Hepatocyte (in vitro differentiated cells): ENCODE data around the gene LMBR1L. TPM values are rescaled to one million over a fixed set of nuclear protein-coding genes. Genes with fewer than 3 reads are reported as not detected.

ENCODE experiments used
- DNase-seq: peaks from one replicate; pipeline ENCODE4 v3.0.0-alpha.2; 2016; ENCODE audit warnings: low spot score
- H2AFZ ChIP-seq: fragments of 200-600 bp; sonication (generic); 2 replicates; pipeline ENCODE4 v1.6.0; 2016; ENCODE audit warnings: antibody characterized with exemption, mild to moderate bottlenecking
- H3K27ac ChIP-seq: fragments of 200-600 bp; sonication (generic); 2 replicates; pipeline ENCODE4 v1.5.1; 2016; ENCODE audit warnings: mild to moderate bottlenecking
- H3K27me3 ChIP-seq: fragments of 200-600 bp; sonication (generic); 2 replicates; pipeline ENCODE4 v1.6.1; 2016
- H3K36me3 ChIP-seq: fragments of 200-600 bp; sonication (generic); replicated peaks from 2 replicates; pipeline ENCODE4 v1.5.1; 2016; ENCODE audit warnings: low read depth; ENCODE audit not compliant: insufficient read depth
- H3K4me1 ChIP-seq: fragments of 200-600 bp; sonication (generic); 2 replicates; pipeline ENCODE4 v1.5.1; 2016; ENCODE audit warnings: mild to moderate bottlenecking, moderate library complexity; ENCODE audit not compliant: insufficient read depth
- H3K4me2 ChIP-seq: fragments of 200-600 bp; sonication (generic); 2 replicates; pipeline ENCODE4 v1.6.0; 2016
- H3K4me3 ChIP-seq: fragments of 200-600 bp; sonication (generic); 2 replicates; pipeline ENCODE4 v1.5.1; 2016; ENCODE audit warnings: mild to moderate bottlenecking
- H3K79me2 ChIP-seq: fragments of 200-600 bp; sonication (generic); 2 replicates; pipeline ENCODE4 v1.6.0; 2017; ENCODE audit warnings: mild to moderate bottlenecking
- H3K9me2 ChIP-seq: fragments of 200-600 bp; sonication (generic); replicated peaks from 2 replicates; pipeline ENCODE4 v1.6.0; 2017; ENCODE audit warnings: mild to moderate bottlenecking; ENCODE audit not compliant: insufficient read depth
- H3K9me3 ChIP-seq: fragments of 200-600 bp; sonication (generic); 2 replicates; pipeline ENCODE4 v1.5.1; 2016; ENCODE audit warnings: low read depth, mild to moderate bottlenecking
- H4K20me1 ChIP-seq: fragments of 200-600 bp; sonication (generic); 2 replicates; pipeline ENCODE4 v1.6.0; 2016; ENCODE audit warnings: mild to moderate bottlenecking; ENCODE audit not compliant: insufficient read depth, poor library complexity, severe bottlenecking
- EZH2 ChIP-seq: fragments of 200-600 bp; sonication (generic); IDR thresholded peaks from 2 replicates; pipeline ENCODE4 v1.6.1; 2016; ENCODE audit warnings: antibody characterized with exemption, mild to moderate bottlenecking, borderline replicate concordance
- EZH2phosphoT487 ChIP-seq: fragments of 200-600 bp; sonication (generic); IDR thresholded peaks from one replicate; pipeline ENCODE4 v1.6.1; 2018; ENCODE audit warnings: antibody characterized with exemption, mild to moderate bottlenecking, low read depth, moderate library complexity; ENCODE audit not compliant: unreplicated experiment, severe bottlenecking
- WGBS: methylation state at CpG from one replicate; pipeline ENCODE4 v1.1.6; 2016; ENCODE audit warnings: low lambda C conversion rate; ENCODE audit errors: missing lambda C conversion rate; 5-methylcytosine and 5-hydroxymethylcytosine counted together
- polyA plus RNA-seq: library from polyadenylated mRNA; unstranded; fragments of >200 nt; fragmentation: Nextera tagmentation; extraction: Ambion mirVana; gene quantifications from 2 replicates; pipeline ENCODE4 v1.2.1, GENCODE V29; 2016
- total RNA-seq: library from RNA; depleted of rRNA; stranded (reverse); fragments of >200 nt; gene quantifications from 2 replicates; pipeline ENCODE4 v1.2.3, GENCODE V29; 2014
- TF ChIP-seq, protein P1 (sequence below): fragments of 200-600 bp; sonication (generic); IDR thresholded peaks from 2 replicates; pipeline ENCODE4 v1.5.1; 2016; ENCODE audit warnings: antibody characterized with exemption, mild to moderate bottlenecking; ENCODE audit not compliant: poor library complexity

The LMBR1L gene
- total and polyA plus RNA-seq, 2 experiments from 2014 or later: 33.3 to 74.1 TPM

DNA sequence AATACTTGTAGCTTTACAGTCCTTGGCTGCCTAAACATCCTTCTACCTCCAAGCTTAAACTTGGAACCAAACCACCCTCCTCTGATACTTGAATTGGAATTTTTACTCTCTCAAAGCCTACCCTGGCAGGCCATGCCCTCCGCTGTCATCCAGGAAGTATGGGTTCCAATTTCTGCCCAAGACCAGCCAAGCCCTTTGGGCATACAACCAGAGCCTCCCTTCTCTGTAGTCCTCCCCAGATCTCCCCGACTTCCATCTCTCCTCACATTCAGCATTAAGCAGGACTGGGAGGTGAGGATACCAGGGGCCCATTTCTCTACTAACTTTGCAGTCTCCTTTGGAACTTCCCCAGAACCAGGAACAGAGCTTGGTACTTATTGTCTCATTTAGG, 15.7 kb downstream of the LMBR1L start:
- H2AFZ ChIP-seq: no peak overlapping the region
- no peak for DNase-seq
- TF ChIP-seq, protein P1, sequence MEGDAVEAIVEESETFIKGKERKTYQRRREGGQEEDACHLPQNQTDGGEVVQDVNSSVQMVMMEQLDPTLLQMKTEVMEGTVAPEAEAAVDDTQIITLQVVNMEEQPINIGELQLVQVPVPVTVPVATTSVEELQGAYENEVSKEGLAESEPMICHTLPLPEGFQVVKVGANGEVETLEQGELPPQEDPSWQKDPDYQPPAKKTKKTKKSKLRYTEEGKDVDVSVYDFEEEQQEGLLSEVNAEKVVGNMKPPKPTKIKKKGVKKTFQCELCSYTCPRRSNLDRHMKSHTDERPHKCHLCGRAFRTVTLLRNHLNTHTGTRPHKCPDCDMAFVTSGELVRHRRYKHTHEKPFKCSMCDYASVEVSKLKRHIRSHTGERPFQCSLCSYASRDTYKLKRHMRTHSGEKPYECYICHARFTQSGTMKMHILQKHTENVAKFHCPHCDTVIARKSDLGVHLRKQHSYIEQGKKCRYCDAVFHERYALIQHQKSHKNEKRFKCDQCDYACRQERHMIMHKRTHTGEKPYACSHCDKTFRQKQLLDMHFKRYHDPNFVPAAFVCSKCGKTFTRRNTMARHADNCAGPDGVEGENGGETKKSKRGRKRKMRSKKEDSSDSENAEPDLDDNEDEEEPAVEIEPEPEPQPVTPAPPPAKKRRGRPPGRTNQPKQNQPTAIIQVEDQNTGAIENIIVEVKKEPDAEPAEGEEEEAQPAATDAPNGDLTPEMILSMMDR: no peak
- TF ChIP-seq EZH2phosphoT487 (no peak), EZH2 (no peak)
- H3K9me3 ChIP-seq: no peaks in the 10 kb centered on the region
- H3K4me2 ChIP-seq: peak overlapping the region; percentile 66
- H3K27me3 ChIP-seq: peaks cover 58% of the 10 kb centered on the region
- no peaks in the 10 kb centered on the region for H3K79me2 ChIP-seq
- H3K9me2 ChIP-seq: no peaks in the 10 kb centered on the region
- no peaks in the 10 kb centered on the region for H4K20me1 ChIP-seq
- no peaks in the 10 kb centered on the region for H3K36me3 ChIP-seq
- no peak overlapping the region for H3K27ac ChIP-seq
- 64% methylated on average over 2 of the region's 2 CpGs for WGBS
- H3K4me1 ChIP-seq: peaks cover 10% of the 10 kb centered on the region
- no peak overlapping the region for H3K4me3 ChIP-seq

DNA sequence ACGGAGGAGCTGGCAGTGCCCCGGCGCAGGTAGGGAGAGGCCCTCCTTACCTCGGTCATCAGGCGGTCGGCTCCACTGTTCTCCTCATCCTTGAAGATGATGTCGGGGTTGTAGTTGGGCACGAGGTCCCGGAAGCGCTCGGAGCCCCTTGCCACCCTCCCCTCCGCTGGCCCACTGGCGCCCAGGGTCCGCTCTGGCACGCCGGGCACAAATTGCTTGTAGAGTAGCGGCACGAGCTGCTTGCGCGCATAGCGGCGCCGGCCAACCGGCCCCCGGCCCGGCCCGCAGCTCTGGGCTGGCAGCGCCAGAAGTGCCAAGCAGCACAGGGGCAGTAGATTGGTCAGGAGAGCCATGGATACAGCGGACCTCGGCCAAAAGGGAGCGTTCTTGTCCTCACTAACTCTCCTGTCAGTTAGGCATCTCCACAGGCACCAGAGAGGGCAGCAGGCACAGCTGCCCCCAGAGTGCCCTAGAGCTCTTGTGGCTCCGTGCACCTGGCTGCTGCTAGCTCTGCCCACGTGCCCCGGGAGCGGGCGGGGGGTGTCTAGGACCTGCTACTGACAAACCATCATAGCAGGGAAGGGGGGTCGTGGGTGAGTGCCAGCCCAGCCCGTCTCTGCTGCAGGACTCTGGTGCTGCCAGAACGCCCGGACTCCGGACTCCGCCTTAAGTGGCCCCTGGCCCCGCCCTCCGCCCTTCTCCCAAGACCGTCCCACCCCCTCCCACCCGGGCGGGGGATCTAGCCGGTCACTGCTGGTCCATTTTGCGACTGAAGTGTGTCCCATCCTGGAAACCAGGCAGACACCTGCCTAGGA, 16.3 kb downstream of the LMBR1L start, which contains the start of gene DHH:
DHH (minus strand) TSS at position 642 of the 815 bp plus-strand sequence; CDS start at position 353, 289 bp downstream.
- H3K4me3 ChIP-seq: no peak within 1 kb of the TSS
- H3K79me2 ChIP-seq: no peaks in the 10 kb centered on the region
- TF ChIP-seq EZH2: peak; percentile 66
- TF ChIP-seq, protein P1: no peak
- H3K36me3 ChIP-seq: no peaks in the 10 kb centered on the region
- H3K9me2 ChIP-seq: no peaks in the 10 kb centered on the region
- no peak within 1 kb of the TSS for H3K27ac ChIP-seq
- peak; percentile 51 for DNase-seq
- peak within 1 kb of the TSS; percentile 66 for H3K4me2 ChIP-seq
- WGBS: 39% methylated on average over 36 of the region's 49 CpGs
- no peak within 1 kb of the TSS for H2AFZ ChIP-seq
- peaks cover 64% of the 10 kb centered on the region for H3K27me3 ChIP-seq
- peaks cover 10% of the 10 kb centered on the region for H3K4me1 ChIP-seq
- H3K9me3 ChIP-seq: no peaks in the 10 kb centered on the region
- no peaks in the 10 kb centered on the region for H4K20me1 ChIP-seq

DNA sequence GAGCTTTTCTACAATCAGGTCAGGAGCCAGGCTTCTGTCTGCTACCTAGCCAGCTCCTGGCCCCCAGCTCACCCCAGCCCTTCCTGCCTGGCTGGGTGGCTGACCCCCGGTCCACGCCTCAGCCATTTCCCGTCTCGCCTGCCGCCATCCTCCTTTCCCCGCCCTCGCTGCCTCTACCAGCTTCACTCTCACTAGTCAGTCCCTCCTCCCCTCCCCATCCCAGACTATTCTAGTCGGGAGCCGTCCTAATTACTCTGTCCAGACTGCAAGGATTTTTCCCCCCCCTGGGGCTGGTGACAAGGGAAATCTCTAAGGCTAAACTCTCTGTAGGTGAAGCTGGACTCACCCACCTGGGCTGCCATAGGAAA, 16.9 kb downstream of the LMBR1L start:
- Histone ChIP-seq H3K4me2 (peak overlapping the region; percentile 66), H3K79me2 (no peaks in the 10 kb centered on the region), H3K27me3 (peaks cover 70% of the 10 kb centered on the region), H3K9me2 (no peaks in the 10 kb centered on the region), H3K36me3 (no peaks in the 10 kb centered on the region), H3K9me3 (no peaks in the 10 kb centered on the region), H4K20me1 (no peaks in the 10 kb centered on the region), H3K27ac (no peak overlapping the region), H2AFZ (no peak overlapping the region), H3K4me1 (peaks cover 10% of the 10 kb centered on the region), H3K4me3 (no peak overlapping the region)
- 38% methylated on average over 8 of the region's 9 CpGs for WGBS
- TF ChIP-seq EZH2 (no peak), EZH2phosphoT487 (no peak)
- TF ChIP-seq, protein P1: no peak
- DNase-seq: no peak
